Mesendoderm (in vitro differentiated cells): ENCODE results near the gene PRDM12.
A peak's percentile ranks its signal among the peaks of the same experiment; 100 is the strongest.

ENCODE experiments used
- DNase-seq: peaks from one replicate; pipeline ENCODE4 v3.0.0; 2013
- H2AK5ac ChIP-seq: 2 replicates; pipeline ENCODE4 v1.6.1; 2013; ENCODE audit warnings: low read length, inconsistent platforms
- H2BK120ac ChIP-seq: 2 replicates; pipeline ENCODE4 v1.6.1; 2013; ENCODE audit warnings: low read depth, mild to moderate bottlenecking, low read length, moderate library complexity, mixed read lengths
- H2BK15ac ChIP-seq: replicated peaks from 2 replicates; pipeline ENCODE4 v1.6.1; 2013; ENCODE audit warnings: low read depth, mild to moderate bottlenecking, moderate library complexity
- H2BK5ac ChIP-seq: 2 replicates; pipeline ENCODE4 v1.6.1; 2013; ENCODE audit warnings: low read length, inconsistent platforms
- H3K18ac ChIP-seq: 2 replicates; pipeline ENCODE4 v1.6.1; 2013; ENCODE audit warnings: mild to moderate bottlenecking, low read length, mixed read lengths
- H3K23ac ChIP-seq: one replicate; pipeline ENCODE4 v1.6.1; 2013; ENCODE audit warnings: low read length
- H3K27ac ChIP-seq: 2 replicates; pipeline ENCODE4 v1.5.1; 2013; ENCODE audit warnings: low read depth, mild to moderate bottlenecking, inconsistent platforms, low read length, moderate library complexity
- H3K27me3 ChIP-seq: 2 replicates; pipeline ENCODE4 v1.6.1; 2013; ENCODE audit warnings: low read length, control low read depth, mild to moderate bottlenecking, inconsistent platforms; ENCODE audit not compliant: insufficient read depth, poor library complexity
- H3K36me3 ChIP-seq: 2 replicates; pipeline ENCODE4 v1.6.1; 2013; ENCODE audit warnings: low read length, inconsistent platforms; ENCODE audit not compliant: control insufficient read depth, insufficient read depth
- H3K4ac ChIP-seq: one replicate; pipeline ENCODE4 v1.6.1; 2013; ENCODE audit warnings: low read depth, mild to moderate bottlenecking, low read length, moderate library complexity
- H3K4me1 ChIP-seq: 2 replicates; pipeline ENCODE4 v1.6.1; 2013; ENCODE audit warnings: low read depth, low read length, inconsistent platforms; ENCODE audit not compliant: control insufficient read depth
- H3K4me2 ChIP-seq: 2 replicates; pipeline ENCODE4 v1.6.1; 2013; ENCODE audit warnings: low read length
- H3K4me3 ChIP-seq: 2 replicates; pipeline ENCODE4 v1.5.1; 2013; ENCODE audit warnings: mild to moderate bottlenecking, low read length
- H3K56ac ChIP-seq: one replicate; pipeline ENCODE4 v1.6.1; 2013; ENCODE audit warnings: low read length
- H3K79me1 ChIP-seq: 2 replicates; pipeline ENCODE4 v1.6.1; 2013; ENCODE audit warnings: low read length, inconsistent platforms
- H3K79me2 ChIP-seq: 2 replicates; pipeline ENCODE4 v1.6.1; 2013; ENCODE audit warnings: mild to moderate bottlenecking, low read length; ENCODE audit not compliant: control insufficient read depth, insufficient read depth
- H3K9ac ChIP-seq: 2 replicates; pipeline ENCODE4 v1.6.1; 2013; ENCODE audit warnings: low read length, inconsistent platforms
- H4K5ac ChIP-seq: one replicate; pipeline ENCODE4 v1.6.1; 2013; ENCODE audit warnings: low read length
- H4K8ac ChIP-seq: one replicate; pipeline ENCODE4 v1.6.1; 2013; ENCODE audit warnings: low read depth, mild to moderate bottlenecking, control low read depth, low read length, moderate library complexity
- WGBS: extraction: QIAGEN DNeasy Blood & Tissue Kit; methylation state at CpG from one replicate; pipeline ENCODE4 v1.1.7; 2013; ENCODE audit warnings: low lambda C conversion rate, missing lambda C conversion rate; ENCODE audit not compliant: insufficient coverage; ENCODE audit errors: extremely low coverage; 5-methylcytosine and 5-hydroxymethylcytosine counted together

Gene PRDM12

DNA sequence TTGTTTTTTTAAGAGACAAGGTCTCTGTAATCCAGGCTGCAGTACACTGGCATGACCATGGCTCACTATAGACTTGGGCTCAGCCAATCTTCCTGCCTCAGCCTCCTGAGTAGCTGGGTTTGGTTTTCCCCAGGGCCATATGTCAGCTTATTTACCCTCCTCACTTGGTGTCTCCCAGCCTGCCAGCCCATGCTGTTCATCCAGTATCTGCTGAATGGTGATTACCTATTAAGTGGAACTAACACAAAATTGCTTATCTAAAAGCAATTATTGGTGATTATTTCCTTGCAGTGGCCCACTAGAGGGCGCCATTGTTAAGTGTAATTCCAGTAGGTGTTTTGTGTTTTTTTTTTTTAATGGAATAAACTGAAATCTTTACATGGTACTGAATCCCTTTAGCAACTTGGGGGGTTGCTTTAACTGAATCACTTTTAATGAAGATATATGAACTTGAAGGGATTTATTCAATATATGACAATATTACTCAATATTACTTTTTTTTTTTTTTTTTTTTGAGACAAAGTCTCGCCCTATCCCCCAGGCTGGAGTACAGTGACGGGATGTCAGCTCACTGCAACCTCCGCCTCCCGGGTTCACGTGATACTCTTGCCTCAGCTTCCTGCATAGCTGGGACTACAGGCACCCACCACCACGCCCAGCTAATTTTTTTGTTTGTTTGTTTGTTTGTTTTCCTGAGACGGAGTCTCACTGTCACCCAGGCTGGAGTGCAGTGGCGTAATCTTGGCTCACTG lies 43.0 kb downstream of the PRDM12 start:
- DNase-seq, result peak; percentile 86
- H2AK5ac ChIP-seq, result no peak overlapping the region
- no peak overlapping the region for H3K4me3 ChIP-seq
- H4K8ac ChIP-seq, result no peak overlapping the region
- H3K27me3 ChIP-seq, result no peaks in the 10 kb centered on the region
- H3K23ac ChIP-seq, result no peak overlapping the region
- no peak overlapping the region for H2BK5ac ChIP-seq
- H3K56ac ChIP-seq, result no peak overlapping the region
- H3K27ac ChIP-seq, result no peak overlapping the region
- H2BK120ac ChIP-seq, result no peak overlapping the region
- no peak overlapping the region for H3K4ac ChIP-seq
- no peak overlapping the region for H3K18ac ChIP-seq
- H3K4me1 ChIP-seq, result no peaks in the 10 kb centered on the region
- H2BK15ac ChIP-seq, result no peak overlapping the region
- H3K79me1 ChIP-seq, result peaks cover 4% of the 10 kb centered on the region
- no peaks in the 10 kb centered on the region for H3K79me2 ChIP-seq
- no peak overlapping the region for H3K4me2 ChIP-seq
- H4K5ac ChIP-seq, result no peak overlapping the region
- H3K36me3 ChIP-seq, result peaks cover 13% of the 10 kb centered on the region
- no peak overlapping the region for H3K9ac ChIP-seq
- WGBS, result no CpG with 5 or more reads among the region's 9 CpGs

DNA sequence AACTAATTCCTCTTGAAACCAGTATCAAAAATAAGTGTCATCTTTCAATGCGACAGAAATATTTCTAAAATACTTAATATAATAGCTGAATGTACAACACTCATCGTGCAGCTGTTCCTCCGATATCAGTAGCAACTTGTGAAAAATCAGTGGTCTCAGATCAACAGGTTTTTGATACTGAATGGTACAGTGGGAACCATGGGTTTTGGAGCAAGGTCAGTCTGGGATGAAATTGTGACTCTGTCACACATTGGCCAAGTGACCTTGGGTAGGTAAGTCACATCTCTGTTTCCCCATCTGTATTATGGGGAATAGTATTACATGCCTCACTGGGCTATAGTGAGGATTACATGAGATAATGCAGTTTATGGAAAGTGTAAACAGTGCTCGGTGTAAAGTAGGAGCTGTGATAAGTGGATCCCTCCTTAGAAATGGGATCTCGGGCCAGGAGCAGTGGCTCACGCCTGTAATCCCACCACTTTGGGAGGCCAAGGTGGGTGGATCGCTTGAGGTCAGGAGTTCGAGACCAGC lies 46.5 kb downstream of the PRDM12 start:
- H3K27ac ChIP-seq, result no peak overlapping the region
- H3K23ac ChIP-seq, result no peak overlapping the region
- peaks cover 6% of the 10 kb centered on the region for H3K79me1 ChIP-seq
- H3K79me2 ChIP-seq, result peaks cover 17% of the 10 kb centered on the region
- no peak overlapping the region for H3K56ac ChIP-seq
- no peak overlapping the region for H2BK15ac ChIP-seq
- no peak overlapping the region for H3K4me3 ChIP-seq
- H3K4ac ChIP-seq, result no peak overlapping the region
- no peak overlapping the region for H2BK5ac ChIP-seq
- no peak overlapping the region for H4K8ac ChIP-seq
- no peaks in the 10 kb centered on the region for H3K27me3 ChIP-seq
- H4K5ac ChIP-seq, result no peak overlapping the region
- H2BK120ac ChIP-seq, result no peak overlapping the region
- no peak overlapping the region for H3K4me2 ChIP-seq
- H2AK5ac ChIP-seq, result no peak overlapping the region
- H3K9ac ChIP-seq, result no peak overlapping the region
- no peak overlapping the region for H3K18ac ChIP-seq
- H3K4me1 ChIP-seq, result peaks cover 4% of the 10 kb centered on the region
- no peaks in the 10 kb centered on the region for H3K36me3 ChIP-seq
- no peak for DNase-seq
- no CpG with 5 or more reads among the region's 8 CpGs for WGBS

DNA sequence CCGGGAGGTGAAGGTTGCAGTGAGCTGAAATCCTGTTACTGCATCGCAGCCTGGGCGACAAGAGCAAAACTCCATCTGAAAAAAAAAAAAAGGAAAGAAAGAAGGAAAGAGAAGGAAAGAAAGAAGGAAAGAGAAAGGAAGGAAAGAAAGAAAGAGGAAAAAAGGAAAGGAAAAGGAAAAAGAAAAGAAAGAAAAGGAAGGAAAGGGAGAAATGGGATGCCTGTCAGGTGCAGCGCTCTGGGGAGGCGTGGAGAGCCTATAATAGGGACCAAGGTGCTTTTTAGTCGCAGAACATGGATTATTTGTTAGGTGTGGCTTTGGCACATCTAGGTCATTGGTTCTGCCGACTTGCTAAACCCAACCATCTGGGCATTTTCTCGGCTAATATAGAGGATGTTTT lies 47.1 kb downstream of the PRDM12 start:
- no peak overlapping the region for H3K4ac ChIP-seq
- H3K27me3 ChIP-seq, result no peaks in the 10 kb centered on the region
- H2BK120ac ChIP-seq, result no peak overlapping the region

DNA sequence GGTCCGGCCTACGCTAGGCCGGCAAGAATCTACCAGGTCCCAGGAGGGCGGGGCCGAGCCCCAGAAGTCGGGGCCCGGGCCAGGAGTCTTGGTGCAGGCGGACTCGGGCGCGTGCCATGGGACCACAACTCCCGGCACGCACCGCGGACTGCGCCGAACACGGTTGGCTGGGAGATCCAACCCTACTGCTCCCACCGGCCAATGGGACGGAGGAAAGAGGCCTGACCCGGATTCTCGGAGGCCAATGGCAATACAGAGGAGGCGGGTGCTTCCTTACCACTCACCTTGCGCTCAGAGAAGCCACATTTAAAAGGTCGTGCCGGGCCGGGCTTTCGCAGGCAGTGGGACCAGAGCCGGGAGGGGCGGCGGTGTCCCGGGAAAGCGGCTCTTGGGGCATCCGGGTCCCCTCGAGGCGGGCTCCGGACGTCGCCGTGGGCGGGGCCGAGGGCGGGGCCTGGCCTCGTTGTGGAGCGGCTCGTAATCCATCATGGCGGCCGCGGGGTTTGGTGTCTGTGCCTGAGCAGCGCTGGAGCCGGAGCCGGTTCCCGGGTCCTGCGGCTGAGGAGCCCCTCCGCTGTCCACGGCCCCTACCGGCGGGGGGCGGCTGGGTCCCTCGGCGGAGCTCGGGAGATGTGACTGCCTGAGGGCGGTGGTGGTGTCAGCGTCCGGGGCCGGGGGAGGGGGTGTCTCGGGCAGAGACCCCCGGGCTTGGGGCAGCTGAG lies 48.3 kb downstream of the PRDM12 start:
- Histone ChIP-seq H2BK120ac (no peak overlapping the region), H3K36me3 (no peaks in the 10 kb centered on the region), H3K79me2 (peaks cover 26% of the 10 kb centered on the region), H3K9ac (peak overlapping the region; percentile 86), H3K4me3 (peak overlapping the region; percentile 67), H3K56ac (peak overlapping the region; percentile 91), H3K23ac (no peak overlapping the region), H4K8ac (no peak overlapping the region), H3K4me2 (peak overlapping the region; percentile 74), H3K27me3 (no peaks in the 10 kb centered on the region), H3K4me1 (peaks cover 4% of the 10 kb centered on the region), H2BK5ac (no peak overlapping the region), H4K5ac (no peak overlapping the region), H3K27ac (peak overlapping the region; percentile 99), H2AK5ac (no peak overlapping the region), H3K18ac (peak overlapping the region; percentile 70), H2BK15ac (no peak overlapping the region), H3K79me1 (peaks cover 6% of the 10 kb centered on the region), H3K4ac (no peak overlapping the region)
- peak; percentile 99 for DNase-seq
- WGBS, result no CpG with 5 or more reads among the region's 68 CpGs

More for the DNA sequence above, 47.1 kb downstream of the PRDM12 start:
- Histone ChIP-seq H2AK5ac (no peak overlapping the region), H2BK15ac (no peak overlapping the region), H3K36me3 (no peaks in the 10 kb centered on the region), H3K27ac (no peak overlapping the region), H3K18ac (no peak overlapping the region), H3K4me3 (no peak overlapping the region), H4K5ac (no peak overlapping the region), H3K4me1 (peaks cover 4% of the 10 kb centered on the region), H3K56ac (no peak overlapping the region), H3K23ac (no peak overlapping the region), H2BK5ac (no peak overlapping the region), H3K79me1 (peaks cover 6% of the 10 kb centered on the region), H3K4me2 (no peak overlapping the region), H4K8ac (no peak overlapping the region), H3K79me2 (peaks cover 17% of the 10 kb centered on the region), H3K9ac (no peak overlapping the region)
- WGBS, result no CpG with 5 or more reads among the region's 8 CpGs
- no peak for DNase-seq

DNA sequence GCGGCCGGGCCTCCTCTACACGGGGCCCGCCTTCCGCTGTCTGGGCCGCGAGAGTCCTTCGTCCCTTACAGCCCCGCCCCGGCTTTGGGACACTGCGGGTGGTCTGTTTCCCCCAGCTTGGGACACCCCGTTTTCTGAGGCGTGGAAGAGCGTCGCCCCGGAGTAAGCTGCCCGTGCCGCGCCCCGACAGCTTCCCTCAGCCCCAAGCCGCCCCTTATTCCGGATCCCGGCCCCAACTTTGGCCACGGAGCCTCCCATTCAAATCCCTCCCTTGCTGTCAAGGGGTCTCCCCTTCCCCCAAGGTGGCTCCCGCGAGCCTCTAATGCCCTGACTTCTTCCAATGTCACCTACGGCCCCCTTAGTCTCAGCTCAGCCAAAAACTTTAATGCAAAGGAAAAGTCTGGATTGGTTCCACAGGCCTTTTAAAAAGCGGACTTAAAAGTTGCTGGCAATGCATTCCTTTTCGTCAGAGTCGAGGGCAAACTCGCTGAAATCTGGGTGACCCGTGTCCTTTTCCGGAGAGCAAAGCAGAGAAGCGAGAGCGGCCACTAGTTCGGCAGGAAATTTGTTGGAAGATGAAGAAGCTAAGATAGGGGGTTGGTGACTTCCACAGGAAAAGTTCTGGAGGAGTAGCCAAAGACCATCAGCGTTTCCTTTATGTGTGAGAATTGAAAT lies 49.0 kb downstream of the PRDM12 start:
- H2AK5ac ChIP-seq, result no peak overlapping the region
- H3K4me2 ChIP-seq, result peak overlapping the region; percentile 74
- no peak overlapping the region for H3K23ac ChIP-seq
- H2BK120ac ChIP-seq, result no peak overlapping the region
- H3K4me3 ChIP-seq, result peak overlapping the region; percentile 67
- H3K79me2 ChIP-seq, result peaks cover 27% of the 10 kb centered on the region
- no peak overlapping the region for H2BK15ac ChIP-seq
- peak overlapping the region; percentile 86 for H3K9ac ChIP-seq
- no peak overlapping the region for H4K5ac ChIP-seq
- H3K36me3 ChIP-seq, result no peaks in the 10 kb centered on the region
- WGBS, result no CpG with 5 or more reads among the region's 37 CpGs
- peak overlapping the region; percentile 99 for H3K27ac ChIP-seq
- no peaks in the 10 kb centered on the region for H3K27me3 ChIP-seq
- peak; percentile 56 for DNase-seq
- H3K4me1 ChIP-seq, result peaks cover 4% of the 10 kb centered on the region
- peaks cover 6% of the 10 kb centered on the region for H3K79me1 ChIP-seq
- peak overlapping the region; percentile 91 for H3K56ac ChIP-seq
- H4K8ac ChIP-seq, result no peak overlapping the region
- H2BK5ac ChIP-seq, result no peak overlapping the region
- peak overlapping the region; percentile 61 for H3K18ac ChIP-seq
- H3K4ac ChIP-seq, result no peak overlapping the region
